A549 treated with ZK216348 at 1 μM for 4 hours (cell line): ENCODE measurements around the gene CCDC92B. TPM values are rescaled to one million over a fixed set of nuclear protein-coding genes. Genes with fewer than 3 reads are reported as not detected.

Source experiments
- total RNA-seq: library from RNA; stranded (reverse); fragments of 200-300 nt; extraction: Qiagen RNA extraction; gene quantifications from 5 replicates; pipeline ENCODE4 v1.2.3, GENCODE V29; 2022; ENCODE audit warnings: low read depth

CCDC92B gene
- total RNA-seq: 0.07 to 0.23 TPM (median 0.14 TPM) in 5 replicates

DNA sequence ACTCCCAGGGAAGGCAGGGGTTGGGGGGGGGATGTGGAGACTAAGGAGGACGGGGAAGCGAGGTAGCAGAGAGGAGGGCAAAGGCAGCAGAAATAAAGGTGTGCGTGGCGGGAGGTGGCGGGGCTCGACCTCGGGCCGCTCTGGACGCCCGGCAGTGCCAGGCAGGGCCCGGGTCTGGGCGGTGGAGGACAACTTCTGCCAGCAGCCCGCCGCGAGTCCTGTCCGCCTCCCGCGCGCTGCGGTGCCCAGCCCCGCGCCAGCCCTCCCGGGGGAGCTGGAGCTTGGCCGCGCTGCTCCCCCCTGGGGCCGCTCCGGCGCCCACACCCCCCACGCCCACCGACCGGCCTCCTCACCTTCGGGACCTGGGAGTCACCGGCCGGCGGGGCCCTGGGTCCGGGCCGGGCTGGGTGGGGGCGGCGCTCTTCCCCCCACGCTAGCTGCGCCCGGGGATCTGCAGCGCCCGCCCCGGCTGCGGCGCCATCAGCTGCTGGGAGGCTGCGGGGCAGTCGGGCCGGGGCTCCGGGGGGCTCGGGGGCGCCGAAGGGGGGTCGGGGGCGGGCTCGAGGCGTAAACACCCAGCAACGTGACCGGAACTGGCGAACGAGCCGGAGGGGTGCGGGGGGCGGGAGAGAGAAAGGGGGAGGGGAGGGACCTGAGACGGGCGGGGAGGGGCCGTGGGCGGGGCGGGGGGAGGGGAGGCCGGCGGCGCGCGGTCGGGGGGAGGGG lies at the start of gene CCDC92B:
CCDC92B (minus strand) TSS at position 595 of the 726 bp plus-strand sequence. CDS start 14,507 bp downstream, outside the sequence.

GRCh38 chr17:2796164-2797125 lies 47.0 kb upstream of the CCDC92B start, which contains the start of gene RAP1GAP2:
TSS of gene RAP1GAP2 (plus strand) at chr17:2796438. CDS start at chr17:2796528, 90 bp downstream.

DNA sequence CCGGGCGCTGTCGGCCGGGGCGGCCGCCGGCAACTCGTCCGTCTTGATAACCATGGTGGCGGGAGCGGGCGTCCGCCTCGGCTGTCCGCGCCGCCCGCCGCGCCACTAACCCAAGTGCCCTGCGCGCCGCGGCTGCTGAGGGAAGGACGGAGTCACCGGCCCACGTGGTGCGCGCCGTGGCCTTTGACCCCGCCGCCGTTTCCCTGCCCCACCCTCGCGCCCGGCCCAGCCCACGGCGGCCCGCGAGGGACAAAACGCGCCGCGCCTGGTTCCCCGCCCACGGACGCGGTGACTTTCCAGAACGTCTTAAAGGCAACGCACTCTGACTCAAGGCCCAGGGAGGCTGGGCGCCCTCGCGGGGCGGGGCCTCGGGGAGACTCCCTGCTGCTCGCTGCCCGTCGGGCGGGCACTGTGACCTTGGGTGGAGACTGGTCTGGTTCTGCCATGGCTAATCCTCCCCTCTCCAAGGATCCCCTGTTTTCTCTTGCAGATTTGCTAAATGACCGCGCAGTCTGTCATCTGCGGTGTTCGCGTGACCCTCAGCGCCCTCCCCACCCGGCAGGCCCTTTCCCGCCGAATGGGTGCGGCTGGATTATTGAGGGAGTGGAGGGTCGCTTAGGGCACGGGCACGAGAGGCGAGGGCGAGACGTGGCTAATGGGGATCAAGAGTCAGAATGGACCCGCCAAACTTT lies 37.7 kb downstream of the CCDC92B start, which contains the start of gene CLUH:
CLUH (minus strand) TSS at position 157 of the 692 bp plus-strand sequence; CDS start at position 54, 103 bp downstream.

Other genes starting within 250 kb of the CCDC92B start
- 29.6 to 37.0 TPM (median 33.5 TPM) in 5 replicates for gene METTL16, start 237.8 kb downstream of the CCDC92B start, total RNA-seq
- 160 to 220 TPM (median 191 TPM) in 5 replicates for gene PAFAH1B1, start 156.0 kb downstream of the CCDC92B start, total RNA-seq
- gene CLUH, start 37.9 kb downstream of the CCDC92B start, total RNA-seq: 68.1 to 128 TPM (median 120 TPM) in 5 replicates
- 17.8 to 30.4 TPM (median 25.4 TPM) in 5 replicates for gene RAP1GAP2, start 46.8 kb upstream of the CCDC92B start, total RNA-seq